HG03558 (cell line): ENCODE results near the gene TPM4.
"Not testable (repeated sequence)": the region's sequence is repeated elsewhere in the genome, so short reads cannot be mapped to it uniquely, and the experiment has no call there.

ENCODE experiments used
- ATAC-seq: cut with Tn5 transposase; IDR thresholded peaks from one replicate; pipeline ENCODE4 v1.9.1; 2021; ENCODE audit warnings: moderate number of reproducible peaks; ENCODE audit not compliant: unreplicated experiment; ENCODE audit errors: extremely low read depth

The TPM4 gene

DNA sequence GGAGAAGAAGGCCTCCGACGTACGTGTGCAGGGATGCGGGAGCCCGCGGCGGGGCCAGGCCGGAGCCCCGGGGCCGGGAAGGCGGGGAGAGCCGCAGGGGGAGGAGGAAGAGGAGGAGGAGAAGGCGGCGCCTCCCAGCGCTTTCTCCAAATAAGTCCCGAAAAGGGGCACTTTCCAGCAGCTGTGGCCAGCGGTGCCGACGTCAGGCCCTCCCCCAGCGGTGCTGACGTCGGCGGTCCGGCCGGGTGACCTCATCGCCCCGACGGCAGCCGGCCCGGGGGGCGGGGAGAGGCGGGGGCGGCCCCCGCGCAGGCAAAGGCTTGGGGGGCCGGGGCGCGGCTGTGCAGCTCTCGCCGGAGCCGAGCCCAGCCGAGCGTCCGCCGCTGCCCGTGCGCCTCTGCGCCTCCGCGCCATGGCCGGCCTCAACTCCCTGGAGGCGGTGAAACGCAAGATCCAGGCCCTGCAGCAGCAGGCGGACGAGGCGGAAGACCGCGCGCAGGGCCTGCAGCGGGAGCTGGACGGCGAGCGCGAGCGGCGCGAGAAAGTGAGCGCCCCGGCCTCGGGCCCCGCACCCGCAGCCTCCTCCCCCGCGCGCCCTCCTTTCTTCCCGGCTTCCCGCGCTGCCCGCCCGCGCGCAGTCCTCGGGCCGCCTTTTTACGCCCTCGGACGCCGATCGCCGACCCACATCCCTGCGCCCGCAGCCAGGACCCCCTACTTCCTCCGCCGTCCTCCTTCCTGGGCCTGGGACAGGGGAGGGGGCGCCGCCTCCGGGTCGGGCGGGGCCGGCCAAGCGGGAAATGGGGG is at the start of gene TPM4:
TPM4 (plus strand) TSS at position 342 of the 804 bp plus-strand sequence; CDS start at position 413, 71 bp downstream.
- ATAC-seq = peak; percentile 48

- no peak for ATAC-seq
These were observed 49.5 kb upstream of the TPM4 start for GRCh38 chr19:16026756-16027155.

GRCh38 chr19:16027528-16027927 is 48.8 kb upstream of the TPM4 start:
- ATAC-seq = no peak

DNA sequence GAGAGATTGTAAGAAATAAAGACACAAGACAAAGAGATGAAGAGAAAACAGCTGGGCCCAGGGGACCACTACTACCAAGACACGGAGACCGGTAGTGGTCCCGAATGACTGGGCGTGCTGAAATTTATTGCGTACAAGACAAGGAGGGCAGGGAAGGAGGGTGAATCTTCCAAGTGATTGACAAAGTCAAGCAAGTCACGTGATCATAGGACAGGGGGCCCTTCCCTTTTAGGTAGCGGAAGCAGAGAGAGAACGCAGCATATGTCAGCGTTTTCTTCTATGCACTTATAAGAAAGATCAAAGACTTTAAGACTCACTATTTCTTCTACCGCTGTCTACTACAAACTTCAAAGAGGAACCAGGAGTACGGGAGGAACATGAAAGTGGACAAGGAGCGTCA is 46.1 kb upstream of the TPM4 start:
- ATAC-seq = not testable (repeated sequence)

GRCh38 chr19:16030964-16031871 is 45.1 kb upstream of the TPM4 start:
- ATAC-seq = no peak

- ATAC-seq = no peak
These were observed 44.5 kb upstream of the TPM4 start for GRCh38 chr19:16031872-16032200.

GRCh38 chr19:16032509-16033135 is 43.7 kb upstream of the TPM4 start:
- ATAC-seq = no peak

GRCh38 chr19:16033136-16033530 is 43.2 kb upstream of the TPM4 start:
- no peak for ATAC-seq

DNA sequence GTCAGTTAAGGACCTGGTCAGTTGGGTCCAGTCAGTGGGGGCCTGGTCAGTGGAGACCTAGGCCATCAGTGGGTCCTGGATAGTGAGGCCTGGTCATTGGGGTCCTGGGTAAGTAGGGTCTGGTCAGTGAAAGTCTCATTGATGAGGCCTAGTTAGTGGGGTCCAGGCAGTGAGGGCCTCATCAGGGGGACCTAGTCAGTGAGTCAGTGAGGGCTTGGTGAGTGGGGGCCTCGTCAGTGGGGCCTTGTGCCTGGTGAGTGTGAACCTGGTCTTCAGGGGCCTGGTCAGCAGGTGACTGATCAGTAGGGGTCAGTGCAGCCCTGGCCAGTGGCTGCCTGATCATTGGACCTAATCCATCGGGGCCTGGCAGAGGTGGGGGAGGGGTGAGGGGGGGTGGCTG is 42.6 kb upstream of the TPM4 start:
- ATAC-seq = no peak

DNA sequence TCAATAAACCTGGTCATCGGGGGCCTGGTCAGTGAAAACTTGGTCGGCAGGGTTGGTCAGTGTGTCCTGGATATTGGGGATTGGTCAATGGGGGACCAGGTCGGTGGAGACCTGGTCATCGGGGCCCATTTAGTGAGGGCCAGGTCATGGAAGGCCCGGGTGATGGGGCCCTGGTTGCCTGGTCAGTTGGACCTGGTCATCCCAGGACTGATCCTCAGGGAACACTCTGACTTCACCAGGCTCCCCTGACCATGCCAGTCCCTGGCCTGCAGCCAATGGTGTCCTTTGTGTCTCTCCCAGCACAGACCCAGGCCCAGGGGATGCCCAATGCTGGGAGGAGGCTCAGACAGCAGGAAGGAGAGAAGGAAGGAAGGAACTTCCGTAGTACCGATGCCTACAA is 42.1 kb upstream of the TPM4 start:
- no peak for ATAC-seq

- no peak for ATAC-seq
These were observed 41.2 kb upstream of the TPM4 start for GRCh38 chr19:16034958-16035560.

GRCh38 chr19:16035601-16036297 is 40.5 kb upstream of the TPM4 start:
- ATAC-seq = no peak

- no peak for ATAC-seq
These were observed 39.8 kb upstream of the TPM4 start for GRCh38 chr19:16036397-16036925.

- ATAC-seq = no peak
These were observed 39.4 kb upstream of the TPM4 start for GRCh38 chr19:16036941-16037340.

DNA sequence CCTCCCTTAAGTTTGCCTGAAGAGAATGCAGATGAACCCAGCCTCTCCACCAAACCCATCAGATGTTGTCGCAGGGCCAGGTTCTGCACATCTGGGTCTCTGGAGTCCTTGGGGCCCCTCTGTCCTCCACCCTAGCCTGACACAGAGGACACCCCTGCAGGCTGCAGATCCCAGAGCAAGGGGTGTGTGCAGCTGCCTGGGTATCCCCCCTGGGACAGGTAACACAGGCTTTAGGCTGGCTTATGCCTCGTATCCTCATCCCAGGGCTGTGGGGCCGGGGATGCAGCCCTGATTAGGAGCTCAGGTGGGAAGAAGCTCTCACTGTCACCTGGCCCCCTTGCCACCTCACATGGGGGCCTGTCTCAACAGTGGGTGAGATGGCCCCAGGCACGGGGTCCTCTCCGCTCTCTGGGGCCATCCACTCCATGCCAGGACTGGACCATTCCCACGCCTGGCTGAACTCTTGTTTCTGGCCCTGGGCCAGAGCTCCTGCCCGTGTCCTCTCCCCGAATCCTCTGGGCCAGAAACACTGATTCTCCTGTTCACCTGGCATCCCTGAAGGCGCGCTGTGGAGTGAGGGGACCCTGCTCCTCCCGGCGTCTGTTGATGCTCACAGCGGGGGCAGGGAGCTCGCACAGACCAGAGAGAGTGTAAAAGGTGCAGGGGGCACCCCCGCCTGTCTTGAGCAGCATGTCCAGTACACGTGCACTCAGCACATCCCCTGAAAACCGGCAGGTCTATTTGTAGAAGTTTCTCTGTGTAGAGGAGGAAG is 38.7 kb upstream of the TPM4 start:
- no peak for ATAC-seq

GRCh38 chr19:16038196-16038695 is 38.0 kb upstream of the TPM4 start:
- no peak for ATAC-seq

DNA sequence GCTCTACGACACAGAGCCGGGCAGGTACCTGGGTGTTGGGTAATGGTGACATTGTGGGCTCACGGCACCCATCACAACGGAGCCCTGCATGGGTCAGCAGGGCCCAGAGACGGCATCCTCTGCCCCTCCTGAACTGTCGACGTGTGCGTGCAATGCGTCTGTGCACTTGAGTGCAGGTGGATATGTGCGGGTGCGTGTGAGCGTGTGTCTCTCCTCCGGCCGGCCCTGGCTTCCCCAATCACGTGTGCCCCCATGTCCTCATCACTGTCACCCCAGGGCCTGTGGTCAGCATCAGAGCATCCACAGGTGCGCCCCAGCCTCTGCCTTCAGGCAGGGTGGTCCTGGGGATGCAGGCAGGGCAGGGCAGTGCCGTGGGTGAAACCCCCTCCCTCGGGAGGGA is 37.2 kb upstream of the TPM4 start:
- no peak for ATAC-seq

- ATAC-seq = no peak
These were observed 36.8 kb upstream of the TPM4 start for GRCh38 chr19:16039545-16039944.

DNA sequence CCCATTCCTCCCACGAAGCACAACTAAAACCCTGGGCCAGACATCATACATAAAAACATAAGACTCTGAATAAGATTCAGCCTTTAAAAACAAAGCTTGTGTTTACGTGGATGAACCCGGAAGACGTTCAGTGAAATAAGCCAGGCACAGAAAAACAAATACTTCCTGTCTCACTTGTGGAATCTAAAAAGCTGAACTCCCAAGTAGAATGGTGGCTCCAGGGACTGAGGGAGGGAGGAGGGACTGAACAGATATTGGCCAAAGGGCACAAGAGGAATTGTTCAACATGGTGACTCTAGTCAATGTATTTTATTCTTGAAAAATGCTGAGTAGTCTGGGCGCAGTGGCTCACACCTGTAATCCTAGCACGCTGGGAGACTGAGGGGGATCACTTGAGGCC is 35.7 kb upstream of the TPM4 start:
- ATAC-seq = no peak
